GM23248 (cell line): ENCODE data around the gene CRIP1. TPM values are rescaled to one million over a fixed set of nuclear protein-coding genes. Genes with fewer than 3 reads are reported as not detected.

ENCODE experiments used
- DNase-seq: peaks from one replicate; pipeline ENCODE4 v3.0.0-alpha.2; 2015
- H2AFZ ChIP-seq: fragments of 200-600 bp; sonication (generic); 2 replicates; pipeline ENCODE4 v1.6.1; 2016; ENCODE audit warnings: antibody characterized with exemption
- H3F3A ChIP-seq: fragments of 200-600 bp; sonication (generic); 2 replicates; pipeline ENCODE4 v1.6.1; 2016; ENCODE audit warnings: mild to moderate bottlenecking, antibody characterized with exemption, mixed run types; ENCODE audit not compliant: insufficient read depth
- H3K27ac ChIP-seq: fragments of 200-600 bp; sonication (generic); 2 replicates; pipeline ENCODE4 v1.5.1; 2016; ENCODE audit warnings: mild to moderate bottlenecking
- H3K27me3 ChIP-seq: fragments of 200-600 bp; sonication (generic); replicated peaks from 2 replicates; pipeline ENCODE4 v1.6.1; 2016; ENCODE audit warnings: mild to moderate bottlenecking; ENCODE audit not compliant: insufficient read depth
- H3K36me3 ChIP-seq: fragments of 200-600 bp; sonication (generic); 2 replicates; pipeline ENCODE4 v1.6.1; 2016; ENCODE audit warnings: low read depth, mild to moderate bottlenecking
- H3K4me1 ChIP-seq: fragments of 200-600 bp; sonication (generic); 2 replicates; pipeline ENCODE4 v1.6.1; 2016; ENCODE audit warnings: mild to moderate bottlenecking; ENCODE audit not compliant: insufficient read depth
- H3K4me2 ChIP-seq: fragments of 200-600 bp; sonication (generic); one replicate; pipeline ENCODE4 v1.6.1; 2016; ENCODE audit warnings: mild to moderate bottlenecking; ENCODE audit not compliant: unreplicated experiment
- H3K4me3 ChIP-seq: fragments of 200-600 bp; sonication (generic); 2 replicates; pipeline ENCODE4 v1.5.1; 2016; ENCODE audit warnings: mild to moderate bottlenecking
- H3K79me2 ChIP-seq: fragments of 200-600 bp; sonication (generic); 2 replicates; pipeline ENCODE4 v1.6.1; 2016; ENCODE audit warnings: mild to moderate bottlenecking; ENCODE audit not compliant: insufficient read depth
- H3K9ac ChIP-seq: fragments of 200-600 bp; sonication (generic); 2 replicates; pipeline ENCODE4 v1.6.1; 2016; ENCODE audit warnings: mild to moderate bottlenecking
- H3K9me2 ChIP-seq: fragments of 200-600 bp; sonication (generic); 2 replicates; pipeline ENCODE4 v1.6.1; 2016; ENCODE audit warnings: mixed run types, mild to moderate bottlenecking, moderate library complexity; ENCODE audit not compliant: insufficient read depth
- H3K9me3 ChIP-seq: fragments of 200-600 bp; sonication (generic); one replicate; pipeline ENCODE4 v1.6.1; 2017; ENCODE audit warnings: low read depth
- H4K20me1 ChIP-seq: fragments of 200-600 bp; sonication (generic); 2 replicates; pipeline ENCODE4 v1.6.0; 2016; ENCODE audit not compliant: insufficient read depth
- EZH2 ChIP-seq: fragments of 200-600 bp; sonication (generic); IDR thresholded peaks from 2 replicates; pipeline ENCODE4 v1.6.1; 2018; ENCODE audit warnings: antibody characterized with exemption, mild to moderate bottlenecking; ENCODE audit not compliant: insufficient read depth, poor library complexity, severe bottlenecking
- EZH2phosphoT487 ChIP-seq: fragments of 200-600 bp; sonication (generic); IDR thresholded peaks from 2 replicates; pipeline ENCODE4 v1.6.1; 2018; ENCODE audit warnings: antibody characterized with exemption, moderate library complexity, mild to moderate bottlenecking, low read depth; ENCODE audit not compliant: insufficient read depth
- WGBS, 2 experiments: methylation state at CpG; one replicate each; pipeline ENCODE4 v1.1.6; 2015 to 2017; ENCODE audit warnings: low lambda C conversion rate in 2 of 2, low coverage in 1 of 2; ENCODE audit errors: missing lambda C conversion rate in 2 of 2; 5-methylcytosine and 5-hydroxymethylcytosine counted together
- in situ Hi-C: fragments of 300-500 bp; cut with MboI; formaldehyde crosslinking; loops from 2 replicates; pipeline ENCODE4 v1.15.0; 2020
- polyA plus RNA-seq: library from polyadenylated mRNA; unstranded; fragments of >200 nt; fragmentation: Nextera tagmentation; extraction: Ambion mirVana; gene quantifications from 2 replicates; pipeline ENCODE4 v1.2.1, GENCODE V29; 2016
- total RNA-seq: library from RNA; depleted of rRNA; stranded (reverse); fragments of >200 nt; shearing (Covaris generic); gene quantifications from 2 replicates; pipeline ENCODE4 v1.2.3, GENCODE V29; 2014

Gene CRIP1
- total and polyA plus RNA-seq, 2 experiments from 2014 or later: 12.3 to 32.7 TPM

GRCh38 chr14:105528586-105529318 lies 42.1 kb downstream of the CRIP1 start:
- H3K27ac ChIP-seq: no peak overlapping the region
- H3K79me2 ChIP-seq: no peaks in the 10 kb centered on the region
- in situ Hi-C loops: no loop called here
- H3K36me3 ChIP-seq: no peaks in the 10 kb centered on the region
- WGBS, 2 experiments: 32 to 35% methylated on average over 45 to 73 of the region's 89 CpGs
- DNase-seq: peak; percentile 27
- H3K4me2 ChIP-seq: peak overlapping the region; percentile 7
- H3K9me3 ChIP-seq: no peaks in the 10 kb centered on the region
- no peak for TF ChIP-seq EZH2phosphoT487
- TF ChIP-seq EZH2: no peak
- no peaks in the 10 kb centered on the region; the same call in 1 of the 2 replicates for H3K27me3 ChIP-seq
- peak overlapping the region; percentile 58; the same call in 1 of the 2 replicates for H2AFZ ChIP-seq
- H3F3A ChIP-seq: peaks cover 14% of the 10 kb centered on the region
- peak overlapping the region; percentile 75 for H3K4me3 ChIP-seq
- H4K20me1 ChIP-seq: no peaks in the 10 kb centered on the region
- no peaks in the 10 kb centered on the region for H3K4me1 ChIP-seq
- no peaks in the 10 kb centered on the region for H3K9me2 ChIP-seq
- peak overlapping the region; percentile 8; the same call in 1 of the 2 replicates for H3K9ac ChIP-seq

GRCh38 chr14:105529319-105529568 lies 42.6 kb downstream of the CRIP1 start:
- Histone ChIP-seq H4K20me1 (no peaks in the 10 kb centered on the region), H3K27me3 (no peaks in the 10 kb centered on the region; the same call in 1 of the 2 replicates), H3K27ac (no peak overlapping the region)

GRCh38 chr14:105529569-105530284 lies 43.0 kb downstream of the CRIP1 start:
- H3K36me3 ChIP-seq: no peaks in the 10 kb centered on the region
- H3K79me2 ChIP-seq: no peaks in the 10 kb centered on the region
- H3K4me1 ChIP-seq: no peaks in the 10 kb centered on the region
- DNase-seq: no peak
- no peak overlapping the region for H3K9ac ChIP-seq
- H3K27ac ChIP-seq: no peak overlapping the region
- WGBS, 2 experiments: 81 to 88% methylated on average over 26 to 63 of the region's 63 CpGs
- H3F3A ChIP-seq: peaks cover 9% of the 10 kb centered on the region
- no peaks in the 10 kb centered on the region for H4K20me1 ChIP-seq
- in situ Hi-C loops: no loop called here
- no peak overlapping the region for H3K4me3 ChIP-seq
- H3K9me3 ChIP-seq: no peaks in the 10 kb centered on the region
- no peak overlapping the region for H2AFZ ChIP-seq
- no peak overlapping the region for H3K4me2 ChIP-seq
- no peaks in the 10 kb centered on the region; the same call in 1 of the 2 replicates for H3K27me3 ChIP-seq
- H3K9me2 ChIP-seq: no peaks in the 10 kb centered on the region
- TF ChIP-seq EZH2 (no peak), EZH2phosphoT487 (no peak)

More at GRCh38 chr14:105529319-105529568, 42.6 kb downstream of the CRIP1 start:
- no peaks in the 10 kb centered on the region for H3K9me3 ChIP-seq
- H3K36me3 ChIP-seq: no peaks in the 10 kb centered on the region
- no peak overlapping the region for H3K4me2 ChIP-seq
- H2AFZ ChIP-seq: no peak overlapping the region
- no peaks in the 10 kb centered on the region for H3K9me2 ChIP-seq
- TF ChIP-seq EZH2: no peak
- no peaks in the 10 kb centered on the region for H3K79me2 ChIP-seq
- H3F3A ChIP-seq: peaks cover 14% of the 10 kb centered on the region
- H3K9ac ChIP-seq: no peak overlapping the region
- DNase-seq: no peak
- no peaks in the 10 kb centered on the region for H3K4me1 ChIP-seq
- no peak overlapping the region for H3K4me3 ChIP-seq
- in situ Hi-C loops: no loop called here
- 67 to 77% methylated on average over 18 to 24 of the region's 24 CpGs for WGBS, 2 experiments

GRCh38 chr14:105530285-105531087 lies 43.8 kb downstream of the CRIP1 start:
- H3K36me3 ChIP-seq: no peaks in the 10 kb centered on the region
- DNase-seq: no peak
- in situ Hi-C loops: no loop called here

More at GRCh38 chr14:105530285-105531087, 43.8 kb downstream of the CRIP1 start:
- H3K27ac ChIP-seq: no peak overlapping the region
- no peak for TF ChIP-seq EZH2phosphoT487
- no peak for TF ChIP-seq EZH2
- H3F3A ChIP-seq: peaks cover 6% of the 10 kb centered on the region
- no peaks in the 10 kb centered on the region for H3K9me2 ChIP-seq
- no peaks in the 10 kb centered on the region; the same call in 1 of the 2 replicates for H3K27me3 ChIP-seq
- H3K9me3 ChIP-seq: no peaks in the 10 kb centered on the region
- H3K79me2 ChIP-seq: no peaks in the 10 kb centered on the region
- no peak overlapping the region for H3K9ac ChIP-seq
- H3K4me1 ChIP-seq: no peaks in the 10 kb centered on the region
- WGBS, 2 experiments: 86 to 96% methylated on average over 14 to 19 of the region's 19 CpGs
- no peak overlapping the region for H3K4me3 ChIP-seq
- no peak overlapping the region for H2AFZ ChIP-seq
- H4K20me1 ChIP-seq: no peaks in the 10 kb centered on the region
- no peak overlapping the region for H3K4me2 ChIP-seq
